SK-N-SH (cell line): ENCODE data around the gene SIK1. TPM values are rescaled to one million over a fixed set of nuclear protein-coding genes. Genes with fewer than 3 reads are reported as not detected.
"Not testable (repeated sequence)": the region's sequence is repeated elsewhere in the genome, so short reads cannot be mapped to it uniquely, and the experiment has no call there.

ENCODE experiments used
- CTCF ChIA-PET: fragments of 300-600, 350-600 bp; formaldehyde crosslinking; extraction: SDS; loops from one replicate; lab custom pipeline; 2021; lab: Yijun Ruan, JAX
- POLR2A ChIA-PET: fragments of 350-600 bp; sonication (Branson Sonifier 250); formaldehyde crosslinking; extraction: SDS; loops from one replicate; lab custom pipeline; 2020; ENCODE audit warnings: antibody characterized with exemption, inconsistent platforms; lab: Yijun Ruan, JAX
- DNase-seq: peaks from one replicate; pipeline ENCODE4 v3.0.0; 2012
- H2AFZ ChIP-seq: fragments of 200-600 bp; sonication (generic); 2 replicates; pipeline ENCODE4 v1.8.1; 2016; ENCODE audit warnings: antibody characterized with exemption, mild to moderate bottlenecking, low read depth
- H3F3A ChIP-seq: fragments of 200-600 bp; sonication (generic); replicated peaks from 2 replicates; pipeline ENCODE3; 2016; ENCODE audit warnings: antibody characterized with exemption, mild to moderate bottlenecking; ENCODE audit not compliant: insufficient read depth
- H3K27ac ChIP-seq, 2 experiments: fragments of 200-500 bp in 1 of 2; fragments of 200-600 bp in 1 of 2; sonication (Bioruptor generic) in 1 of 2; sonication (generic), shearing (Covaris generic) in 1 of 2; 2 replicates each; pipeline versions ENCODE4 v1.5.1 to v1.6.1; 2014 to 2016; ENCODE audit warnings: low read depth in 2 of 2, inconsistent platforms in 1 of 2, low read length in 1 of 2, mild to moderate bottlenecking in 1 of 2, mixed read lengths in 1 of 2
- H3K27me3 ChIP-seq: fragments of 200-600 bp; sonication (generic), shearing (Covaris generic); 2 replicates; pipeline ENCODE4 v1.6.1; 2016; ENCODE audit warnings: mixed run types; ENCODE audit not compliant: insufficient read depth
- H3K36me3 ChIP-seq, 2 experiments: fragments of 200-500 bp in 1 of 2; fragments of 200-600 bp in 1 of 2; sonication (Bioruptor generic) in 1 of 2; sonication (generic) in 1 of 2; replicated peaks in 1 of 2; 2 replicates each; pipeline versions ENCODE3 to v1.5.1; 2014 to 2016; ENCODE audit warnings: low read length in 1 of 2, mild to moderate bottlenecking in 1 of 2; ENCODE audit not compliant: insufficient read depth in 2 of 2, control insufficient read depth in 1 of 2
- H3K4me1 ChIP-seq, 2 experiments: fragments of 200-500 bp in 1 of 2; fragments of 200-600 bp in 1 of 2; sonication (Bioruptor generic) in 1 of 2; sonication (generic), shearing (Covaris generic) in 1 of 2; 2 replicates each; pipeline versions ENCODE4 v1.5.1 to v1.6.1; 2014 to 2016; ENCODE audit warnings: low read depth in 1 of 2, low read length in 1 of 2, mixed run types in 1 of 2; ENCODE audit not compliant: insufficient read depth in 2 of 2, control insufficient read depth in 1 of 2
- H3K4me2 ChIP-seq: fragments of 200-600 bp; sonication (generic), shearing (Covaris generic); 2 replicates; pipeline ENCODE4 v1.6.1; 2017; ENCODE audit warnings: mixed run types
- H3K4me3 ChIP-seq, 2 experiments: fragments of 200-500 bp in 1 of 2; fragments of 200-600 bp in 1 of 2; sonication (Bioruptor generic) in 1 of 2; sonication (generic), shearing (Covaris generic) in 1 of 2; 2 replicates each; pipeline versions ENCODE4 v1.5.1 to v1.8.1; 2014 to 2016; ENCODE audit warnings: low read depth in 2 of 2, inconsistent platforms in 1 of 2, low read length in 1 of 2, mild to moderate bottlenecking in 1 of 2, mixed read lengths in 1 of 2, moderate library complexity in 1 of 2
- H3K79me2 ChIP-seq: fragments of 200-600 bp; sonication (generic); 2 replicates; pipeline ENCODE4 v1.8.1; 2017; ENCODE audit warnings: mild to moderate bottlenecking; ENCODE audit not compliant: insufficient read depth
- H3K9ac ChIP-seq: fragments of 200-600 bp; sonication (generic); 2 replicates; pipeline ENCODE4 v1.6.1; 2017; ENCODE audit warnings: mixed run types
- H3K9me2 ChIP-seq: fragments of 200-600 bp; sonication (generic); 2 replicates; pipeline ENCODE4 v1.6.1; 2017; ENCODE audit warnings: mixed run types
- H3K9me3 ChIP-seq: fragments of 200-600 bp; sonication (generic); 2 replicates; pipeline ENCODE4 v1.6.1; 2017; ENCODE audit warnings: mixed run types, mild to moderate bottlenecking, moderate library complexity
- H4K20me1 ChIP-seq: fragments of 200-600 bp; sonication (generic); 2 replicates; pipeline ENCODE4 v1.6.1; 2017; ENCODE audit warnings: mild to moderate bottlenecking, mixed run types; ENCODE audit not compliant: insufficient read depth
- WGBS: methylation state at CpG from one replicate; pipeline ENCODE4 v1.1.6; 2017; ENCODE audit warnings: low lambda C conversion rate; 5-methylcytosine and 5-hydroxymethylcytosine counted together
- polyA plus RNA-seq, 3 experiments: library from polyadenylated mRNA; depleted of rRNA; stranded (reverse); fragments of >200 nt; gene quantifications; 2 replicates each; pipeline ENCODE4 v1.2.3, GENCODE V29; 2012

The SIK1 gene
- polyA plus RNA-seq, 1 of the 3 experiments (the other 2 are of a cell fraction), result 3.8 TPM

GRCh38 chr21:43410456-43411068 is 16.4 kb downstream of the SIK1 start:
- H3K4me3 ChIP-seq, H3K9me2 ChIP-seq, H2AFZ ChIP-seq, H3K4me1 ChIP-seq, H3F3A ChIP-seq, H3K36me3 ChIP-seq, H3K9me3 ChIP-seq, H4K20me1 ChIP-seq, H3K9ac ChIP-seq, DNase-seq, H3K27ac ChIP-seq, H3K4me2 ChIP-seq, CTCF ChIA-PET, H3K27me3 ChIP-seq, POLR2A ChIA-PET, H3K79me2 ChIP-seq: not testable (repeated sequence)
- no CpG with 5 or more reads among the region's 27 CpGs for WGBS

- no CpG with 5 or more reads among the region's 13 CpGs for WGBS
Measured at GRCh38 chr21:43407139-43407538, 19.8 kb downstream of the SIK1 start.

GRCh38 chr21:43404450-43404849 is 22.5 kb downstream of the SIK1 start:
- H3F3A ChIP-seq, H2AFZ ChIP-seq, H3K27me3 ChIP-seq, H4K20me1 ChIP-seq, H3K9me2 ChIP-seq, H3K4me2 ChIP-seq, POLR2A ChIA-PET, H3K4me3 ChIP-seq, H3K36me3 ChIP-seq, H3K4me1 ChIP-seq, DNase-seq, H3K9me3 ChIP-seq, H3K9ac ChIP-seq, H3K79me2 ChIP-seq, H3K27ac ChIP-seq, CTCF ChIA-PET: not testable (repeated sequence)
- no CpG with 5 or more reads among the region's 14 CpGs for WGBS

More at GRCh38 chr21:43407139-43407538, 19.8 kb downstream of the SIK1 start:
- DNase-seq, H3K9ac ChIP-seq, H3K79me2 ChIP-seq, H3K4me2 ChIP-seq, H2AFZ ChIP-seq, POLR2A ChIA-PET, CTCF ChIA-PET, H3K9me2 ChIP-seq, H3F3A ChIP-seq, H3K27ac ChIP-seq, H4K20me1 ChIP-seq, H3K27me3 ChIP-seq, H3K4me3 ChIP-seq, H3K36me3 ChIP-seq, H3K4me1 ChIP-seq, H3K9me3 ChIP-seq: not testable (repeated sequence)

DNA sequence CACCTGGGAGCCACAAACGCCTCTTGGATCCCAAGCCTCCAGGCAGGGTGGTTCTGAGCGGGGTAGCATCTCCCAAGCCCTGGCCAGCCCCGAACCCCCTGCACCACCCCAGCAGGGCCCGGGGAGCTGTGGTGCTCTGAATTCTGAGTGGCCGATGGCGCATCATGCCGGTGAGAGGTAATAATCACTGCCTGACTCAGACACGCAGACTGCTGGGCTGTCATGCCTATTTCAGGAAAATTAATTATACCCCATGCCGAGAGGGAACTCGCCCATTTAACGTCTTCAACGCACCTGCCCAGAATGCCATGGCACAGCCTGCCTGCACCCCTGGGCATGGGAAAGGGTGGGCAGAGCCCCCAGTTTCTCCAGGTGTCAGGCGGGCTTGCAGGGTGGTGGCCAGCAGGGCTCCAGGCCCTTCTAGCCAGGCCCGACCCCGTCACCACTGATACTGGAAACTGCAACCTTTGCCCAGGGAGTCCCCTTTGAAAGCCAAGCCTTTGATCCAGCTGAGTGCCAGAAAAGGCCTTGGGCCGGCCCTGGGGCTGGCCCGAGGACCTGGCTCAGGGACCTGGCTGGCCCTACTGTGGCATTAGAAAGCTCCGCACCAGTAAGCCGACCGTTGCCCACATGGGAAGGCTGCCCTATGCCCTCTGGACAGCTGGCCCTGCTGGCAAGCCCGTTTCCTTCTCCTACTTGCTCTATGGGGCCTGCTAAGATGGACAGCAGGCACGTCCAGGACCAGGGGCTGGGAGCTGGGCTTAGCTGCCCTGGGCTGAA is 23.1 kb downstream of the SIK1 start:
- H3F3A ChIP-seq, H3K9me2 ChIP-seq, DNase-seq, H3K9ac ChIP-seq, H2AFZ ChIP-seq, H3K79me2 ChIP-seq, H3K4me2 ChIP-seq, H3K9me3 ChIP-seq, CTCF ChIA-PET, H3K27ac ChIP-seq, POLR2A ChIA-PET, H3K36me3 ChIP-seq, H3K4me1 ChIP-seq, H4K20me1 ChIP-seq, H3K4me3 ChIP-seq, H3K27me3 ChIP-seq: not testable (repeated sequence)
- no CpG with 5 or more reads among the region's 22 CpGs for WGBS

DNA sequence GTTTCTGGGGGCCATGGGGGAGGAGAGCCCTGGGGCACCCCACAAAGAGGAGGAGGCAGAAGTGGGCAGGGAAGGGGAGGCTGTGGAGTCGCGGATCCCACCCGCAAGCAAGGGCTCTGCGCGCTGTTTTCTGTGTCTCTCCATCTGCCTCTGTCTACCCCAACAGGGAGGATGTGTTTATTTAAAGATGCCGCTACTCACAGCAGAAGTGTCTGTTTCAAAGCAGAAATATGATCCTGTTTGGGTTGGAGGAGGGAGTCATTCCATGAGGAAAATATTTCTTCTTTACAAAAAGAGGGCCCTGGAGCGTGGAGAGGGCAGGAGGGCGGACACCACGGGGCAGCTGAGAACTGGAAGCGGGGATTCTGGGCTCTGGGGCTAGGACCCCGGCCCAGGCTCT is 25.8 kb downstream of the SIK1 start:
- H3K27ac ChIP-seq, H3K79me2 ChIP-seq, H3K4me3 ChIP-seq, CTCF ChIA-PET, H3K36me3 ChIP-seq, DNase-seq, H3K27me3 ChIP-seq, H3K4me2 ChIP-seq, POLR2A ChIA-PET, H4K20me1 ChIP-seq, H3K9ac ChIP-seq, H2AFZ ChIP-seq, H3K9me2 ChIP-seq, H3K9me3 ChIP-seq, H3K4me1 ChIP-seq, H3F3A ChIP-seq: not testable (repeated sequence)
- no CpG with 5 or more reads among the region's 11 CpGs for WGBS

DNA sequence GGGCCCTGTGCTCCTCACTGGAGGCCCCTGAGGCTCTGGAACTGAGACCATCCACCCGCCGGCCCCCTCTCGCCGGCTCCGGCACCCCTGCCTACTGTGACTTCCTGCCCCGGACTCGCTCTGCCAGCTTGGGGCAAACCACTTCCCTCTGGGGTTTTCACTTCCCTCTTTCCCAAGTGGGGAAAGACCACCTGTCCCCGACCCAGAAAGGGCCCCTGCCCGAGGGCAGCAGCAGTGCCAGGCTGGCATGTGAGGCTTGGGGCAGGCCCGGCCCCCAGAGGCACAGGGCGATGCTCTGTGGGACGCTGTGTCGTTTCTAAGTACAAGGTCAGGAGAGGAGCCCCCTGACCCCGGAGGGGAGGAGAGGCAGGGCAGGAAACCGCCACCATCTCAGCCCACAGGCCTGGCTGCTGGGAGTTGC is 27.3 kb downstream of the SIK1 start:
- POLR2A ChIA-PET, result not testable (repeated sequence)

More for the DNA sequence above, 27.3 kb downstream of the SIK1 start:
- H3K4me1 ChIP-seq, H2AFZ ChIP-seq, H3K36me3 ChIP-seq, DNase-seq, H3K9ac ChIP-seq, H3K27me3 ChIP-seq, H3K4me2 ChIP-seq, H3K9me3 ChIP-seq, H3K9me2 ChIP-seq, H3K79me2 ChIP-seq, H4K20me1 ChIP-seq, H3K4me3 ChIP-seq, H3F3A ChIP-seq, CTCF ChIA-PET, H3K27ac ChIP-seq: not testable (repeated sequence)
- whole genome bisulfite sequencing, result no CpG with 5 or more reads among the region's 15 CpGs
